ENCODE results near the gene SERPINE2.

- TF ChIP-seq CTCF (IDR thresholded peaks at IDR 0.05) (no peak), POLR2A (IDR thresholded peaks at IDR 0.05) (no peak), POLR2AphosphoS5 (IDR thresholded peaks at IDR 0.05) (no peak), EP300 (IDR thresholded peaks at IDR 0.05) (no peak)
These were observed 3.2 kb upstream of the SERPINE2 start for GRCh38 chr2:224042191-224042696.

All from stomach (tissue), 4 donors.